HCT116 (cell line): ENCODE data around the gene OSBPL10. TPM values are rescaled to one million over a fixed set of nuclear protein-coding genes. Genes with fewer than 3 reads are reported as not detected.

Source experiments
- ATAC-seq: fragments of 200-7000 bp; cut with Tn5 transposase; 2 replicates; pipeline ENCODE4 v1.9.1; 2020; ENCODE audit warnings: mild to moderate bottlenecking, moderate library complexity
- BruUV-seq: library from RNA; stranded (reverse); fragments of 400-500 nt; replicated peaks from 2 replicates; lab custom pipeline; 2021; lab: Mats Ljungman, UMichigan
- CTCF ChIA-PET: fragments of 300-600 bp; sonication (Branson Sonifier 250); formaldehyde crosslinking; loops from one replicate; lab custom pipeline; 2021; ENCODE audit warnings: antibody characterized with exemption; lab: Charles Lee
- POLR2A ChIA-PET: fragments of 300-600, 350-600 bp; sonication (Branson Sonifier 250); formaldehyde crosslinking; loops from one replicate; lab custom pipeline; 2021; ENCODE audit warnings: antibody characterized with exemption; lab: Charles Lee
- RAD21 ChIA-PET, 2 experiments: fragments of 300-600 bp; sonication (Branson Sonifier 250); formaldehyde crosslinking; loops; one replicate each; lab custom pipeline; 2023; ENCODE audit warnings: low total read pairs in 2 of 2; ENCODE audit not compliant: uncharacterized antibody in 2 of 2, unreplicated experiment in 2 of 2, low non-redundant PET in 1 of 2; lab: Charles Lee
- DNase-seq: peaks from one replicate; pipeline ENCODE4 v3.0.0-alpha.2; 2010; ENCODE audit warnings: low read depth, low spot score
- H2AFZ ChIP-seq: fragments of 200-600 bp; shearing (Covaris generic), sonication (generic); 2 replicates; pipeline ENCODE4 v1.6.1; 2017; ENCODE audit warnings: low read depth, mixed run types, mixed read lengths, antibody characterized with exemption, low read length; ENCODE audit not compliant: poor library complexity, severe bottlenecking
- H3K27ac ChIP-seq: 2 replicates; pipeline ENCODE4 v1.5.1; 2012; ENCODE audit warnings: low read depth, low read length
- H3K27me3 ChIP-seq: fragments of 200-600 bp; sonication (generic); 2 replicates; pipeline ENCODE4 v1.6.1; 2016; ENCODE audit warnings: mixed run types, low read length, mixed read lengths; ENCODE audit not compliant: insufficient read depth
- H3K36me3 ChIP-seq, 2 experiments: fragments of 200-500 bp in 1 of 2; fragments of 200-600 bp in 1 of 2; sonication (Bioruptor generic) in 1 of 2; sonication (generic) in 1 of 2; 2 replicates each; pipeline versions ENCODE4 v1.5.1 to v1.6.1; 2014 to 2016; ENCODE audit warnings: low read length in 2 of 2, inconsistent platforms in 1 of 2, mixed read lengths in 1 of 2, mixed run types in 1 of 2; ENCODE audit not compliant: insufficient read depth in 2 of 2, control insufficient read depth in 1 of 2
- H3K4me1 ChIP-seq, 2 experiments: fragments of 200-600 bp in 1 of 2; sonication (generic) in 1 of 2; 2 replicates each; pipeline versions ENCODE4 v1.5.1 to v1.6.1; 2012 to 2017; ENCODE audit warnings: low read length in 2 of 2, inconsistent platforms in 1 of 2, mild to moderate bottlenecking in 1 of 2, mixed read lengths in 1 of 2, mixed run types in 1 of 2, moderate library complexity in 1 of 2; ENCODE audit not compliant: insufficient read depth in 2 of 2, control insufficient read depth in 1 of 2
- H3K4me2 ChIP-seq: fragments of 200-600 bp; sonication (generic); 2 replicates; pipeline ENCODE4 v1.6.1; 2017; ENCODE audit warnings: mixed run types, low read length, mixed read lengths
- H3K4me3 ChIP-seq, 2 experiments: fragments of 200-600 bp in 1 of 2; sonication (generic) in 1 of 2; replicated peaks in 1 of 2; 2 replicates each; pipeline ENCODE4 v1.5.1; 2011 to 2016; ENCODE audit warnings: low read length in 2 of 2, control low read depth in 1 of 2, low read depth in 1 of 2, mild to moderate bottlenecking in 1 of 2, mixed read lengths in 1 of 2, mixed run types in 1 of 2
- H3K79me2 ChIP-seq: fragments of 200-600 bp; sonication (generic); 2 replicates; pipeline ENCODE4 v1.6.1; 2017; ENCODE audit warnings: mild to moderate bottlenecking, mixed run types, low read length, moderate library complexity, mixed read lengths; ENCODE audit not compliant: insufficient read depth
- H3K9ac ChIP-seq: fragments of 200-600 bp; sonication (generic); 2 replicates; pipeline ENCODE4 v1.6.1; 2016; ENCODE audit warnings: low read length, mixed read lengths
- H3K9me2 ChIP-seq: fragments of 200-600 bp; sonication (generic), shearing (Covaris generic); 2 replicates; pipeline ENCODE4 v1.6.1; 2017; ENCODE audit warnings: mixed run types, mild to moderate bottlenecking, moderate library complexity; ENCODE audit not compliant: insufficient read depth
- H3K9me3 ChIP-seq, 2 experiments: fragments of 200-500 bp in 1 of 2; fragments of 200-600 bp in 1 of 2; sonication (Bioruptor generic) in 1 of 2; sonication (generic) in 1 of 2; 2 replicates each; pipeline ENCODE4 v1.6.1; 2014 to 2017; ENCODE audit warnings: low read length in 2 of 2, mixed read lengths in 2 of 2, inconsistent platforms in 1 of 2, low read depth in 1 of 2, mild to moderate bottlenecking in 1 of 2, mixed run types in 1 of 2, moderate library complexity in 1 of 2; ENCODE audit not compliant: control insufficient read depth in 1 of 2, insufficient read depth in 1 of 2
- H4K20me1 ChIP-seq: fragments of 200-600 bp; sonication (generic), shearing (Covaris generic); 2 replicates; pipeline ENCODE4 v1.6.1; 2017; ENCODE audit warnings: mixed run types, mild to moderate bottlenecking, moderate library complexity; ENCODE audit not compliant: insufficient read depth
- CBX3 ChIP-seq: IDR thresholded peaks from 2 replicates; pipeline ENCODE4 v1.6.1; 2012; ENCODE audit warnings: low read depth
- EGR1 ChIP-seq: IDR thresholded peaks from 2 replicates; pipeline ENCODE4 v1.6.1; 2012; ENCODE audit warnings: low read depth
- MAX ChIP-seq: IDR thresholded peaks from 2 replicates; pipeline ENCODE4 v1.6.1; 2012
- RAD21 ChIP-seq: IDR thresholded peaks from 2 replicates; pipeline ENCODE4 v1.6.1; 2012; ENCODE audit warnings: low read depth, mild to moderate bottlenecking
- REST ChIP-seq: IDR thresholded peaks from 2 replicates; pipeline ENCODE4 v1.6.1; 2012; ENCODE audit warnings: low read depth
- SP1 ChIP-seq: IDR thresholded peaks from 2 replicates; pipeline ENCODE4 v1.6.1; 2012; ENCODE audit warnings: low read depth
- SRF ChIP-seq: IDR thresholded peaks from 2 replicates; pipeline ENCODE4 v1.6.1; 2012; ENCODE audit warnings: low read depth
- ZNF274 ChIP-seq: fragments of 200-500 bp; sonication (Bioruptor generic); IDR thresholded peaks from 2 replicates; pipeline ENCODE4 v1.6.1; 2014; ENCODE audit warnings: mild to moderate bottlenecking, low read depth, low read length, inconsistent platforms
- intact Hi-C: fragments of 100-400 bp; cut with micrococcal nuclease; formaldehyde crosslinking; loops from 2 replicates; pipeline ENCODE4 v1.10.0; 2022
- total RNA-seq: library from RNA; stranded (reverse); gene quantifications from one replicate; pipeline ENCODE4 v1.2.1, GENCODE V29; 2021; ENCODE audit not compliant: unreplicated experiment

The OSBPL10 gene
- total RNA-seq, 1 experiment from 2014 or later = 25.8 TPM

GRCh38 chr3:31974964-31975363 is 6.1 kb downstream of the OSBPL10 start:
- no peak overlapping the region for H3K27ac ChIP-seq
- H3K4me2 ChIP-seq = no peak overlapping the region
- H3K36me3 ChIP-seq = no peaks in the 10 kb centered on the region
- ChIA-PET POLR2A (no interaction called here), CTCF (no interaction called here)
- BruUV-seq = no TSS peak
- DNase-seq = no peak
- no peaks in the 10 kb centered on the region for H3K27me3 ChIP-seq
- no peaks in the 10 kb centered on the region for H3K9me2 ChIP-seq
- H2AFZ ChIP-seq = no peak overlapping the region
- H4K20me1 ChIP-seq = no peaks in the 10 kb centered on the region
- TF ChIP-seq REST (no peak), RAD21 (no peak), SRF (no peak), EGR1 (no peak)
- TF ChIP-seq, all 23 proteins: peak for 0
- intact Hi-C loops = no loop called here
- Histone ChIP-seq H3K4me1 (peaks cover 16 to 24% of the 10 kb centered on the region in 2 experiments), H3K79me2 (peaks cover 61% of the 10 kb centered on the region), H3K4me3 (no peak overlapping the region), H3K9me3 (no peaks in the 10 kb centered on the region), H3K9ac (no peak overlapping the region)
- RAD21 ChIA-PET = no interaction called here
- ATAC-seq = no peak

- RAD21 ChIA-PET = no interaction called here
- no peak overlapping the region for H3K9ac ChIP-seq
- H3K4me3 ChIP-seq = no peak overlapping the region
- ATAC-seq (no peak), DNase-seq (no peak)
- peaks cover 18 to 26% of the 10 kb centered on the region in 2 experiments for H3K4me1 ChIP-seq
- intact Hi-C loops = no loop called here
- no TSS peak for BruUV-seq
- H3K79me2 ChIP-seq = peaks cover 60% of the 10 kb centered on the region
- H3K27me3 ChIP-seq = no peaks in the 10 kb centered on the region
- POLR2A ChIA-PET = no interaction called here
- no peak overlapping the region for H3K4me2 ChIP-seq
- H2AFZ ChIP-seq = no peak overlapping the region
- no peaks in the 10 kb centered on the region for H3K36me3 ChIP-seq
- no peaks in the 10 kb centered on the region for H4K20me1 ChIP-seq
- H3K9me2 ChIP-seq = no peaks in the 10 kb centered on the region
- H3K27ac ChIP-seq = no peak overlapping the region
- no peaks in the 10 kb centered on the region for H3K9me3 ChIP-seq
- TF ChIP-seq REST (no peak), SP1 (no peak), EGR1 (no peak), CBX3 (no peak), MAX (no peak), ZNF274 (no peak)
- CTCF ChIA-PET = no interaction called here
Measured at GRCh38 chr3:31974471-31974870, 6.6 kb downstream of the OSBPL10 start.
